HG02943 (cell line): Measurements from ENCODE around the gene LRIT3.

ENCODE experiments used
- ATAC-seq: cut with Tn5 transposase; IDR thresholded peaks from one replicate; pipeline ENCODE4 v1.9.1; 2021; ENCODE audit warnings: mild to moderate bottlenecking, low read depth, moderate library complexity; ENCODE audit not compliant: unreplicated experiment

The LRIT3 gene, protein sequence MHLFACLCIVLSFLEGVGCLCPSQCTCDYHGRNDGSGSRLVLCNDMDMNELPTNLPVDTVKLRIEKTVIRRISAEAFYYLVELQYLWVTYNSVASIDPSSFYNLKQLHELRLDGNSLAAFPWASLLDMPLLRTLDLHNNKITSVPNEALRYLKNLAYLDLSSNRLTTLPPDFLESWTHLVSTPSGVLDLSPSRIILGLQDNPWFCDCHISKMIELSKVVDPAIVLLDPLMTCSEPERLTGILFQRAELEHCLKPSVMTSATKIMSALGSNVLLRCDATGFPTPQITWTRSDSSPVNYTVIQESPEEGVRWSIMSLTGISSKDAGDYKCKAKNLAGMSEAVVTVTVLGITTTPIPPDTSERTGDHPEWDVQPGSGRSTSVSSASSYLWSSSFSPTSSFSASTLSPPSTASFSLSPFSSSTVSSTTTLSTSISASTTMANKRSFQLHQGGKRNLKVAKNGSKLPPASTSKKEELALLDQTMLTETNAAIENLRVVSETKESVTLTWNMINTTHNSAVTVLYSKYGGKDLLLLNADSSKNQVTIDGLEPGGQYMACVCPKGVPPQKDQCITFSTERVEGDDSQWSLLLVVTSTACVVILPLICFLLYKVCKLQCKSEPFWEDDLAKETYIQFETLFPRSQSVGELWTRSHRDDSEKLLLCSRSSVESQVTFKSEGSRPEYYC

DNA sequence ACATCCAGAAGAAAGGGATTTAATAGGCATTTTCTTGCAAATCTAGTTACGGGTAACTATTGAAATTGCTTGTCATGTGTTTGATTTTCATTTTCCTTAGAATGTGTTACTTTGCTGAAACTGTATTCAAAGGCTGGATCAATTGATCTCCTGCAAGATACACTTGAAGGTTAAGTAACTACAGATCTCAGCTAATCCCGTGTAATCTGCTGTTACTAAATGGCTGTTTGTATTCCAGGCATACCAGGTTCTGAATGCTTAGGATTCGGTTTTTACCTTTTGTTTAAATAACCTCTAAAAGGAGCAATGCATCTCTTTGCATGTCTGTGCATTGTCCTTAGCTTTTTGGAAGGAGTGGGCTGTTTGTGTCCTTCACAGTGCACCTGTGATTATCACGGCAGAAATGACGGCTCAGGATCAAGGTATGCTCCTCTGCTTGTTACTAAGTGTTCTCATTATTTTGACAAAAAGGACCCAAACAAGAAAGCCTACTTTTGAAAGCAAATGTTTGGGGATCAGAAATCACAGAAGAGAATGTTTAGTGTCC is at the start of gene LRIT3:
LRIT3 (plus strand) TSS at position 212 of the 547 bp plus-strand sequence; CDS start at position 307, 95 bp downstream.
- no peak for ATAC-seq

- no peak for ATAC-seq
Observed at GRCh38 chr4:109798866-109799265, 49.0 kb upstream of the LRIT3 start.

GRCh38 chr4:109801099-109801789 is 46.7 kb upstream of the LRIT3 start:
- ATAC-seq = no peak

- ATAC-seq = no peak
Observed at GRCh38 chr4:109801895-109802319, 46.0 kb upstream of the LRIT3 start, which contains the start of gene CFI. Gene CFI (minus strand): TSS chr4:109801999. CDS start chr4:109801971, 28 bp downstream.

- peak; percentile 63 for ATAC-seq
Observed at GRCh38 chr4:109803924-109804571, 43.9 kb upstream of the LRIT3 start.

- no peak for ATAC-seq
Observed at GRCh38 chr4:109809655-109810054, 38.3 kb upstream of the LRIT3 start.

DNA sequence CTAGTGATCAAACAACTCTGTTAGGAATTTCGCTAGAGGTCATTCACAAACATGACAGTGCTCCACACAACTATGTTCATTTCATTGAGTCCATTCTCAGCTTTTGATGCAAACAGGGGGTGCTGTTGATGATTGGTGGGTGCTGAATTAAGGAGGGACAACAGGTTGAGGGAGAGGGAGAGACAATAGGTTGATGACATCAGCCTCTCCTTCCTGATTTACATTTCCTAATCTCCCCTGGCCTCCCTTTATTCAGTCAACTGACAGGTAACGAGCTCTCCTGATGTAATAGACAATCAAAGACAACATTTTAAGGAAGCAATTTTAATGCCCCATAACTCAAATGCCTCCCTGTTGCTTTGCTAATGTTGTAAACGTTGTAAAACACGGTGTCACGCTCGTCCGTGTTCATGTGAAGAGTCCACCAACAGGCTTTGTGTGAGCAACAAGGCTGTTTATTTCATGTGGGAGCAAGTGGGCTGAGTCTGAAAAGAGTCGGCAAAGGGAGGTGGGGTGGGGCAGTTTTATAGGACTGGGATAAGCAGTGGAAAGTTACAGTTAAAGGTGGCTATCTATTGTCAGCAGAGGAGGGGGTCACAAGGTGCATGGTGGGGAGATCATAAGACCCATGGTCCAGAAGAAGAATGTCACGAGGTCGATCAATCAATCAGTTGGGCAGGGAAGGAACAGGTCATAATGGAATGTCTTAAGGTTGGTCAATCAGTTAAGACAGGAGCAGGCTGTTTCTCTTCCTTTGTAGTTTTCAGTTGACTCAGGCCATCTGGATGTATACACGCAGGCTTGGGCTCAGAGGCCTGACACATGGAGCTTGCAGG is 37.1 kb upstream of the LRIT3 start:
- ATAC-seq = no peak

DNA sequence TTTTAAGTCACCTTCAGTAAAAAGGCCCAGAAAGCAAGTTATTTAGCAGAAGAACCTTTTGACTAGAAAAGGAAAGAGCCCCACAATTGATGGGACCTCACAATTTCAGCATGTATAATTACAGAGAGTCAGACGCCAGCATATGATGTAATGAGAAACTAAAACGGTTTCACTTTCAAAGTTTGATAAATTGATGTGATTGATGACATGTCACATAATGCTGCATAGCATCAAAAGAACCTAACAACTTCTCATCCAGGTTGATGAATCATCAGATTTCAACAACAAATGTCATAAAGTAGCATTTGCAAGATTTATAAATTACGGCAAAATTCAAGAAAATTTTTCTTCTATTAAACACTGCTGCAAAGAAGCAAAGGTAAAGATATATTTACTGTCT is 36.2 kb upstream of the LRIT3 start:
- no peak for ATAC-seq

GRCh38 chr4:109815151-109816081 is 32.5 kb upstream of the LRIT3 start, which contains the start of gene GAR1:
Gene GAR1 (plus strand): TSS chr4:109815762. CDS start chr4:109816165, 403 bp downstream.
- ATAC-seq = peak; percentile 99

DNA sequence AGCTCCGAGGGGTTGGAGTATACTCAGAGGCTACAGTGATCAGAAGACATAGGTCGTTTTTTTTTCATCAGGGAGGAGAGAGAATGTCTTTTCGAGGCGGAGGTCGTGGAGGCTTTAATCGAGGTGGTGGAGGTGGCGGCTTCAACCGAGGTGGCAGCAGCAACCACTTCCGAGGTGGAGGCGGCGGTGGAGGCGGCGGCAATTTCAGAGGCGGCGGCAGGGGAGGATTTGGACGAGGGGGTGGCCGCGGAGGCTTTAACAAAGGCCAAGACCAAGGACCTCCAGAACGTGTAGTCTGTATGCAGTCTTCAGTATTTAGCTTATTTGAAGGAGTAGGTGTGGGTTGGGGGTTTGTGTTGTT is 31.8 kb upstream of the LRIT3 start:
- ATAC-seq = no peak

GRCh38 chr4:109816894-109817293 is 31.0 kb upstream of the LRIT3 start:
- no peak for ATAC-seq

DNA sequence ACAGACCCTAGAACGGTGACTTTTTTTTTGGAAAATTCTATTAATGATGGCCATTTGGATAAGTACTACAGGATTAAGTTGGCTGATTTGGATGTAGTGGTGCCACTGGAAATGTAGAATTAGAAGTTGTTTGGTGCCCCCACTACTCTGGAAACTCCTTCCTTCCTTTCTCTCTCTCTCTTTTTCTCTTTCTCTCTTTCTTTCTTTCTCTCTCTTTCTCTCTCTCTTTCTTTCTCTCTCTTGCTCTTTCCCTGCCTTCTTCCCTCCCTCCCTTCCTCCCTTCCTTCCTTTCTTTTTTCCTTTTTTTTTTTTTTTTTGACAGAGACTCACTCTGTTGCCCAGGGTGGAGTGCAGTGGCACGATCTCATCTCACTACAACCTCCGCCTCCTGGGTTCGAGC is 29.6 kb upstream of the LRIT3 start:
- ATAC-seq = no peak

DNA sequence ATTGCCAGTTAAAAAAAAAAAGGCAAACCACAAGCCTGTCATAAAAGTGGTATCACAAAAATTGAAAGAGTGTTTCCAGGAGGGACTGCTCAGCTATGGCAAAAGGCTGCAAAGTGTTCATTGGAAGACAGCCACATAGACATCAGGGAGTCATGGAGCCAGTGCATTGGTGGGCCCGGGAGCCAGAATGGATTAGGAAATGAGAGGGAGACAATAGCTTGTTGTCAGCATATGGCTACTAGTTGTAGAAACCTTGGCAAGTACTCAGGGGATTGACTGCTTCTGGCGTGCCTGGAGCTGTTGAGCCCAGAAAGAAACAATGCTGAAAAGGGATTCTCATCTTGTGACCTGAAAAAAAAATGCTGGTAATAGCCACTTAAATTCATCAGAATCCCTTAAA is 27.3 kb upstream of the LRIT3 start:
- no peak for ATAC-seq

DNA sequence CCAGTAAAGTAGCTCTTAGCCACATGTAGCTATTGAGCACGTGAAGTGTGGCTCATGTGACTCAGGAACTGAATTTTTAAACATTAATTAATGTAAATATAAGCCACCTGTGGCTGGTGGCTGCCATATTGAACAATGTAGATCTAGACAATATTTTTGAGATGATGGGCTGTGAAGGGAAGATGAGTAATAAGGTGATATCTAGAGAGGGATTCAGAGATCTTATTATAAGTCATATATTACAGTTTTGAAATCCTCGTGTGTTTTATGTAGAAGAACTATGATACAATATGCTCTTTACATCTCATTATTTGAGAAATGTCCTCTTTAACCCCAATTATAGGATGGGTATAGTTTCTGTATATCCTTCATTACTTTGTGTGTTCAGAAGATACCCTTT is 26.7 kb upstream of the LRIT3 start:
- no peak for ATAC-seq

DNA sequence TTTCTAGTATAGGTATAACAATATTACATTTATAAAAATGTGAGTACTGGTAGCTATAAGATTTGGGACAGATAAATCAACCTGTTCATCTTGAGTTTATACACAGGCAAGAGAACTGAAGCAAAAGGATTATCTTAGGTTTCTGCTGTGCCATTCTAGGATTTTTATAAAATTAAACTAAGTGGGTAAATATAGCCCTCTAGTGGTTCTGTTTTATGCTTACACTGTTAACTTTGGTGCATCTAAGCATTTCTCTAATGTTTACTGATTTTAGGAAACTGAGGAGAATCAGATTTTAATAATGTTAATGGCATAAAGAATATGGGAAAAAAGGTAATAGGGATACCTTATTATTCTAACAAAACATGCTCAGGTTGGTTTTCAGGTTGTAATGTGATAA is 21.2 kb upstream of the LRIT3 start:
- no peak for ATAC-seq

DNA sequence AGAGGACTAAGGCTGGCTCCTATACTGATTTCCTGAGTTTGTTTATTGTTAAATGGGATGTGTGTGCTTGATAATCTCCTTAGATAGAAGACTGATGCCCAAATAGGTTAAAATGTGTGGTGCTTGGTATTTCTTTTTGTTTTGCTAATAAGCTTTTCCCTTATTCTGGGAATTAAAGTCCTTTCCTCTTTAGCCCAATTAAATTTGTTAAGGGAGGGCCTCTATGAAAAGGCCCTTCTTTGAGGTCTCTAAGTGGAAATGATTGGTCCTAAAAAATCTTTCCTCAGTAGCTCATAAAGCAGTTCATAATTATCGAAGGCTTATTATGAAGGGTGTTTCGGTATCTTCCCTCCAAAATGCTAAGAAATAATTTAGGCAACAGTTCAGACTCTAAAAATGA is 20.2 kb upstream of the LRIT3 start, which contains the start of gene RRH:
RRH (plus strand) TSS at position 301 of the 400 bp plus-strand sequence; CDS start at position 357, 56 bp downstream.
- ATAC-seq = no peak

DNA sequence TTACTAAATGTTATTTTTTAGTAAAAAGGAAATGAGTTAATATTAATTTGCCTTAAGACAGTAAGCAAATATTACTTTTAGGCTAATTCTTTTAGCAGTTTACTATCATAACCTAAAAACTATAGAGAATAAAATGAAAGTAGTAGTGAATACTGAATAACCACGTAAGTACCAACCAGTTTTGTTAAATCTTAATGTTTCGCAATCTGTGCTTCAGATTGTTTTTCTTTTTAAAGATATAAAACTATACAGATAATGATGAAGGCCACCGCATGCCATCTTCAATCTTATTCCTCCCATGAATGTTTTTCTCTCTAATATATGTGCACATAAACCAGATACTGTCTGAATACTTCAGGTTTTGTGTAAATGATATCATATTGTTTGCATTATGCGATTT is 14.2 kb upstream of the LRIT3 start:
- no peak for ATAC-seq

DNA sequence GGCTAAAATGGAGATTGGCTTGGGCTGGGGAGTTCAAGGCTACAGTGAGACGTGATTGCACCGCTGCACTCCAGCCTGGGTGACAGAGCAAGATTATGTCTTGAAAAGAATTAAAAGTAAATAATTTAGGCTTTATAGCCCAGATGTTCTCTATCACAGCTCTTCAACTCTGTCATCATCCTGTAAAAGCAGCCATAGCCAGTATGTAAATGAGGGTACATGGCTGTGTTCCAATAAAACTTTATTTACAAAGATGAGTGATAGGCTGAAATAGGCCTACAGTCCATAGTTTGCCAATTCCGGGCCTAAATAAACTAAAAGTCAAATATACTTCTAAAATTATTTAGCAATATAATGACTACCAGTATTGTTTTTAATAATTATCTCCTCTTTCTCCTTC is 10.9 kb upstream of the LRIT3 start:
- no peak for ATAC-seq
